Measurements from ENCODE around the gene PTPRR. TPM values are rescaled to one million over a fixed set of nuclear protein-coding genes. Genes with fewer than 3 reads are reported as not detected.

The PTPRR gene
- total and polyA plus RNA-seq, 2 donors (not counting 1 experiment from before 2014, with no cell fraction given): not detected

GRCh38 chr12:70963081-70963660 lies 42.6 kb upstream of the PTPRR start:
- ChIA-PET POLR2A (no interaction called here), CTCF (no interaction called here)
- H3K27ac Mint-ChIP-seq: no peak overlapping the region
- no peak overlapping the region for H2AFZ ChIP-seq (ENCODE audit: insufficient read depth, low read depth, low read length, poor library complexity, severe bottlenecking)
- H3K79me2 ChIP-seq (ENCODE audit: control insufficient read depth, insufficient read depth, low read length): no peaks in the 10 kb centered on the region
- no peak for DNase-seq
- no peak for ATAC-seq (ENCODE audit: low read depth)
- no peaks in the 10 kb centered on the region for H3K4me1 Mint-ChIP-seq
- H3K27me3 ChIP-seq (replicated peaks in 1 of 4; ENCODE audit: control extremely low read depth in 1 of 4, control insufficient read depth in 3 of 4, insufficient read depth in 4 of 4, low read length in 3 of 4): no peaks in the 10 kb centered on the region
- no peak for TF ChIP-seq CTCF (IDR thresholded peaks at IDR 0.05)
- TF ChIP-seq EZH2 (IDR thresholded peaks at IDR 0.05; ENCODE audit: borderline replicate concordance, insufficient read depth, low read depth, low read length, poor library complexity, severe bottlenecking): no peak
- H3K4me3 Mint-ChIP-seq: no peak overlapping the region
- no peak overlapping the region for H3K4me3 ChIP-seq (ENCODE audit: control extremely low read depth in 1 of 5, extremely low read depth in 1 of 5, insufficient read depth in 1 of 5, low read depth in 2 of 5, low read length in 4 of 5)
- no peaks in the 10 kb centered on the region for H3K4me1 ChIP-seq (ENCODE audit: control insufficient read depth in 2 of 2, insufficient read depth in 2 of 2, low read length in 2 of 2)
- H3K27ac ChIP-seq (ENCODE audit: low read length in 2 of 2): no peak overlapping the region
- intact Hi-C loops (cut with micrococcal nuclease): no loop called here
- H3K9me3 Mint-ChIP-seq (ENCODE audit: insufficient read depth): no peaks in the 10 kb centered on the region
- no peaks in the 10 kb centered on the region for H3K27me3 Mint-ChIP-seq
- H3K9ac ChIP-seq (ENCODE audit: low read length): no peak overlapping the region
- H3K36me3 ChIP-seq (replicated peaks in 1 of 2; ENCODE audit: control extremely low read depth in 1 of 2, control insufficient read depth in 1 of 2, extremely low read depth in 1 of 2, insufficient read depth in 2 of 2, low read length in 1 of 2): no peaks in the 10 kb centered on the region
- no peak overlapping the region for H3K4me2 ChIP-seq (replicated peaks; ENCODE audit: low read depth, low read length, poor library complexity, severe bottlenecking)
- WGBS (ENCODE audit: insufficient coverage): no CpG with 5 or more reads among the region's 3 CpGs
- H4K20me1 ChIP-seq (ENCODE audit: control insufficient read depth, insufficient read depth, low read length, poor library complexity, severe bottlenecking): no peaks in the 10 kb centered on the region
- no peaks in the 10 kb centered on the region for H3K9me3 ChIP-seq (ENCODE audit: control extremely low read depth in 1 of 3, control insufficient read depth in 2 of 3, insufficient read depth in 1 of 3, low read length in 2 of 3)

DNA sequence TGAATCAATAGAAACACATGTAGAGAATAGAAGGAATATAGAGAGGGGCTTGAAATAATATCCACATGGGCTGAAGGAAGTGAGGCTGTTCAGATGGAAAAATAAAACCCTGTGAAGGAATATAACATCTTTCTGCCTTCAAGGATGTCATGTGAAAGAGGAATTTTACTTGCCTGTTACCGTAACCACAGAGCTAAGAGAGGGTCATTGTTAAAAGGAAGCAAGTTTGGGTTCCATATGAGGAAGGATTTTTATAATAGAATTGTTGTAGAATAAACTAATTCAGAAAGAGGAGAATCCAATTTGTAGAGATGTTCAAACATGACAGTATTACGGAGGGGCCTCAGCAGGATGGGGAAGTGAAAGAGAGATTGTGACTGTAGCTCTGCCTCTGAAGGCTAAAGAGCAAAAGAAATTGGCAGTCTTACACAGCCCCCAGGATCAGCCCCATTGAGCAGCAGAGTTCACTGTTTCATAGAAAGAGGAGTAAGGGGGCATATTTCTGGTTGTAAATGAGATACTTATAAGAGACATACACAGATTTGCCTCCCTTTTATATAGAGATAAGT lies 41.8 kb upstream of the PTPRR start:
- Histone ChIP-seq H3K4me1 (ENCODE audit: control insufficient read depth in 2 of 2, insufficient read depth in 2 of 2, low read length in 2 of 2) (no peaks in the 10 kb centered on the region), H2AFZ (ENCODE audit: insufficient read depth, low read depth, low read length, poor library complexity, severe bottlenecking) (no peak overlapping the region), H3K9ac (ENCODE audit: low read length) (no peak overlapping the region), H3K4me2 (replicated peaks; ENCODE audit: low read depth, low read length, poor library complexity, severe bottlenecking) (no peak overlapping the region), H3K27ac (ENCODE audit: low read length in 2 of 2) (no peak overlapping the region), H4K20me1 (ENCODE audit: control insufficient read depth, insufficient read depth, low read length, poor library complexity, severe bottlenecking) (no peaks in the 10 kb centered on the region), H3K27me3 (replicated peaks in 1 of 4; ENCODE audit: control extremely low read depth in 1 of 4, control insufficient read depth in 3 of 4, insufficient read depth in 4 of 4, low read length in 3 of 4) (no peaks in the 10 kb centered on the region), H3K4me3 (ENCODE audit: control extremely low read depth in 1 of 5, extremely low read depth in 1 of 5, insufficient read depth in 1 of 5, low read depth in 2 of 5, low read length in 4 of 5) (no peak overlapping the region), H3K79me2 (ENCODE audit: control insufficient read depth, insufficient read depth, low read length) (no peaks in the 10 kb centered on the region), H3K9me3 (ENCODE audit: control extremely low read depth in 1 of 3, control insufficient read depth in 2 of 3, insufficient read depth in 1 of 3, low read length in 2 of 3) (no peaks in the 10 kb centered on the region), H3K36me3 (replicated peaks in 1 of 2; ENCODE audit: control extremely low read depth in 1 of 2, control insufficient read depth in 1 of 2, extremely low read depth in 1 of 2, insufficient read depth in 2 of 2, low read length in 1 of 2) (no peaks in the 10 kb centered on the region)
- Mint-ChIP-seq H3K27ac (no peak overlapping the region), H3K4me1 (no peaks in the 10 kb centered on the region), H3K4me3 (no peak overlapping the region), H3K9me3 (ENCODE audit: insufficient read depth) (no peaks in the 10 kb centered on the region), H3K27me3 (no peaks in the 10 kb centered on the region)
- no CpG with 5 or more reads among the region's 2 CpGs for WGBS (ENCODE audit: insufficient coverage)
- TF ChIP-seq CTCF (IDR thresholded peaks at IDR 0.05) (no peak), EZH2 (IDR thresholded peaks at IDR 0.05; ENCODE audit: borderline replicate concordance, insufficient read depth, low read depth, low read length, poor library complexity, severe bottlenecking) (no peak)
- DNase-seq: no peak
- ChIA-PET POLR2A (no interaction called here), CTCF (no interaction called here)
- no peak for ATAC-seq (ENCODE audit: low read depth)
- intact Hi-C loops (cut with micrococcal nuclease): no loop called here

Measured in B cell (primary cell).